ENCODE measurements around the gene ZNF341.

Gene ZNF341

DNA sequence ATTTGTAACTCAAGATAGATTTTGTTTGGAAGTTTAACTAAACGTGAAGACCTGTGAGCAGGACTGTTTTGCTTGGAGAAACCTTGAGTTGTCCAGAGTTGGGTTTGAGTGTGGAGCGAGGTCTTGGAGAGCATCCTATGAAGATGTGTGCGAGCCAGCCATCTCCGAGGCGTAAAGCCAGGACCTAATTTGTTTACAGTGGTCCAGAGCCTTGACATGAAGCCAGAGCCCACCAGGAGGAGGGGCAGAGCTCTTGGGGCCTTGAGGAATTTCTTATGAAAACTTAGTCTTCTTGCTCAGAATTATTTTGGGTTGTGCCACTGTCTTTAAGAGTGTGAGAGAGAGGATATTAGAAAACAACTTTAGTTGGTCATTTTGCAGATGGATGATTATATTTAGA, 85.6 kb downstream of the ZNF341 start:
- Histone ChIP-seq H3K4me3 (ENCODE audit: insufficient read depth, low read depth, low read length, poor library complexity, severe bottlenecking) (no peak overlapping the region), H3K27ac (ENCODE audit: insufficient read depth, low read length, poor library complexity, severe bottlenecking) (no peak overlapping the region), H3K27me3 (replicated peaks; ENCODE audit: control insufficient read depth, insufficient read depth, low read length, poor library complexity, severe bottlenecking) (no peaks in the 10 kb centered on the region), H3K4me1 (ENCODE audit: control insufficient read depth, insufficient read depth, low read length, poor library complexity, severe bottlenecking) (peaks cover 13% of the 10 kb centered on the region), H3K36me3 (ENCODE audit: control insufficient read depth, insufficient read depth, low read length) (no peaks in the 10 kb centered on the region), H3K9me3 (ENCODE audit: control insufficient read depth, low read length) (no peaks in the 10 kb centered on the region)
- no peak for DNase-seq

GRCh38 chr20:33819456-33819855, 87.7 kb downstream of the ZNF341 start:
- peaks cover 9% of the 10 kb centered on the region for H3K4me1 ChIP-seq (ENCODE audit: control insufficient read depth, insufficient read depth, low read length, poor library complexity, severe bottlenecking)
- peaks cover 6% of the 10 kb centered on the region for H3K36me3 ChIP-seq (ENCODE audit: control insufficient read depth, insufficient read depth, low read length)
- H3K27ac ChIP-seq (ENCODE audit: insufficient read depth, low read length, poor library complexity, severe bottlenecking) = no peak overlapping the region
- H3K27me3 ChIP-seq (replicated peaks; ENCODE audit: control insufficient read depth, insufficient read depth, low read length, poor library complexity, severe bottlenecking) = no peaks in the 10 kb centered on the region
- no peak for DNase-seq
- H3K9me3 ChIP-seq (ENCODE audit: control insufficient read depth, low read length) = no peaks in the 10 kb centered on the region
- H3K4me3 ChIP-seq (ENCODE audit: insufficient read depth, low read depth, low read length, poor library complexity, severe bottlenecking) = no peak overlapping the region

GRCh38 chr20:33820362-33820761, 88.6 kb downstream of the ZNF341 start:
- no peak overlapping the region for H3K4me3 ChIP-seq (ENCODE audit: insufficient read depth, low read depth, low read length, poor library complexity, severe bottlenecking)
- H3K9me3 ChIP-seq (ENCODE audit: control insufficient read depth, low read length) = no peaks in the 10 kb centered on the region
- H3K27me3 ChIP-seq (replicated peaks; ENCODE audit: control insufficient read depth, insufficient read depth, low read length, poor library complexity, severe bottlenecking) = no peaks in the 10 kb centered on the region
- no peak overlapping the region for H3K27ac ChIP-seq (ENCODE audit: insufficient read depth, low read length, poor library complexity, severe bottlenecking)
- H3K4me1 ChIP-seq (ENCODE audit: control insufficient read depth, insufficient read depth, low read length, poor library complexity, severe bottlenecking) = peaks cover 7% of the 10 kb centered on the region
- peaks cover 6% of the 10 kb centered on the region for H3K36me3 ChIP-seq (ENCODE audit: control insufficient read depth, insufficient read depth, low read length)
- no peak for DNase-seq

DNA sequence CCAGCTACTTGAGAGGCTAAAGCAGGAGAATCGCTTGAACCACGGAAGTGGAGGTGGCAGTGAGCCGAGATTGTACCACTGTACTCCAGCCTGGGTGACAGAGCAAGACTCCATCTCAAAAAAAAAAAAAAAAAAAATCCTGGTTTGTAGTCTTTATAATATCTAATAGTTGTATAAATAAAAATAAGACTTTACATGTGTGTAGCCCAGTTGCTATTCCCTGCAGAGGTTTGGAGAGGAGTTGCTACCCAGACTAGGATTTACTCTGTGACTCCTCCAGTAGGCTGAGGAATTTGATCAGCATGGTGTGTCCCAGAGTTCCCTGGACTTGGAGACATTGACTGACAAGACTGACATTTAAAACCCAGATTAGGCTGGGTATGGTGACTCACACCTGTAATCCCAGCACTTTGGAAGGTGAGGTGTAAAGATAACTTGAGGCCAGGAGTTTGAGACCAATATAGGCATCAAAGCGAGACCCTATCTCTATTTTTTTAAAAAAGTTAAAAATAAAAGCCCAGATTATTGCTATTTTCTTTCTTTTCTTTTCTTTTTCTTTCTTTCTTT, 89.6 kb downstream of the ZNF341 start:
- peaks cover 7% of the 10 kb centered on the region for H3K4me1 ChIP-seq (ENCODE audit: control insufficient read depth, insufficient read depth, low read length, poor library complexity, severe bottlenecking)
- peaks cover 6% of the 10 kb centered on the region for H3K36me3 ChIP-seq (ENCODE audit: control insufficient read depth, insufficient read depth, low read length)
- H3K27me3 ChIP-seq (replicated peaks; ENCODE audit: control insufficient read depth, insufficient read depth, low read length, poor library complexity, severe bottlenecking) = no peaks in the 10 kb centered on the region
- no peak overlapping the region for H3K27ac ChIP-seq (ENCODE audit: insufficient read depth, low read length, poor library complexity, severe bottlenecking)
- no peaks in the 10 kb centered on the region for H3K9me3 ChIP-seq (ENCODE audit: control insufficient read depth, low read length)
- DNase-seq = no peak
- H3K4me3 ChIP-seq (ENCODE audit: insufficient read depth, low read depth, low read length, poor library complexity, severe bottlenecking) = no peak overlapping the region

DNA sequence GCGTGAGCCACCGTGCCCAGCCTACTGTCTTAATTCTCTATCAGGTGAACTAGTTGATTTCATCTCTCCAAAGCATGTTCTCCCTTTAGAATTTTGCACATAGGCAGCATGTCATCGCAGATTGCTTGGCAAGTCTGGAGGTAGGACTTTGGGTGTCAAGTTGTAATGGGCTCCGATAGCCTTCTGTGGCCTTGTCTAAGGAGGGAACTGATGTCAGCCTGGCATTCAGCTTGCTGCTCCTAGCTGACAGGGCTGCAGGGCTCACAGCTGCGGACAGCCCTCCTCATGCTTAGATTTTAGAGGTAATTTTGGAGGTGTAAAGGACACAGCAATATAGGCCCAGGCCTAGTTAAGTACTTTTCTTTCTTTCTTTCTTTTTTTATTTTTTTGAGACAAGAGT, 90.6 kb downstream of the ZNF341 start:
- Histone ChIP-seq H3K4me3 (ENCODE audit: insufficient read depth, low read depth, low read length, poor library complexity, severe bottlenecking) (no peak overlapping the region), H3K27ac (ENCODE audit: insufficient read depth, low read length, poor library complexity, severe bottlenecking) (no peak overlapping the region), H3K27me3 (replicated peaks; ENCODE audit: control insufficient read depth, insufficient read depth, low read length, poor library complexity, severe bottlenecking) (no peaks in the 10 kb centered on the region), H3K9me3 (ENCODE audit: control insufficient read depth, low read length) (no peaks in the 10 kb centered on the region), H3K36me3 (ENCODE audit: control insufficient read depth, insufficient read depth, low read length) (peaks cover 9% of the 10 kb centered on the region), H3K4me1 (ENCODE audit: control insufficient read depth, insufficient read depth, low read length, poor library complexity, severe bottlenecking) (peaks cover 7% of the 10 kb centered on the region)
- DNase-seq = no peak

DNA sequence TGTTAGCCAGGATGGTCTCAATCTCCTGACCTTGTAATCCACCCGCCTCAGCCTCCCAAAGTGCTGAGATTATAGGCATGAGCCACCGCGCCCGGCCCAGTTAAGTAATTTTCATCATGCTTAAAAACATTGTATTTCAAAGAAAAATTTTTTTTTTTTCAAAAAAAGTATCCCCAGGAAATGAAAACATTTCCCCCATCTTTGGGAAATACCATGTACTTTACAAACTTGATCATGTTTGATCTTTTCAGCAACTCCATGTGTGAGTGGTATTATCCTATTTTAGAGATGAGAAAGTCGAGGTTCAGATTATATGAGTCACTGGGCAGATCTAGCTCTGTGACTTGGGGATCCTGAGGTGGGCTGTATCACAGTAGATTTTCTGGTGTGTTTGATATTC, 91.2 kb downstream of the ZNF341 start:
- DNase-seq = no peak
- Histone ChIP-seq H3K9me3 (ENCODE audit: control insufficient read depth, low read length) (no peaks in the 10 kb centered on the region), H3K4me3 (ENCODE audit: insufficient read depth, low read depth, low read length, poor library complexity, severe bottlenecking) (no peak overlapping the region), H3K36me3 (ENCODE audit: control insufficient read depth, insufficient read depth, low read length) (peaks cover 9% of the 10 kb centered on the region), H3K27ac (ENCODE audit: insufficient read depth, low read length, poor library complexity, severe bottlenecking) (no peak overlapping the region), H3K4me1 (ENCODE audit: control insufficient read depth, insufficient read depth, low read length, poor library complexity, severe bottlenecking) (peaks cover 7% of the 10 kb centered on the region), H3K27me3 (replicated peaks; ENCODE audit: control insufficient read depth, insufficient read depth, low read length, poor library complexity, severe bottlenecking) (no peaks in the 10 kb centered on the region)

- Histone ChIP-seq H3K27ac (ENCODE audit: insufficient read depth, low read length, poor library complexity, severe bottlenecking) (no peak overlapping the region), H3K4me1 (ENCODE audit: control insufficient read depth, insufficient read depth, low read length, poor library complexity, severe bottlenecking) (peaks cover 7% of the 10 kb centered on the region), H3K27me3 (replicated peaks; ENCODE audit: control insufficient read depth, insufficient read depth, low read length, poor library complexity, severe bottlenecking) (no peaks in the 10 kb centered on the region), H3K9me3 (ENCODE audit: control insufficient read depth, low read length) (no peaks in the 10 kb centered on the region), H3K36me3 (ENCODE audit: control insufficient read depth, insufficient read depth, low read length) (peaks cover 9% of the 10 kb centered on the region), H3K4me3 (ENCODE audit: insufficient read depth, low read depth, low read length, poor library complexity, severe bottlenecking) (no peak overlapping the region)
- DNase-seq = no peak
These were observed 93.1 kb downstream of the ZNF341 start for GRCh38 chr20:33824852-33825251.

DNA sequence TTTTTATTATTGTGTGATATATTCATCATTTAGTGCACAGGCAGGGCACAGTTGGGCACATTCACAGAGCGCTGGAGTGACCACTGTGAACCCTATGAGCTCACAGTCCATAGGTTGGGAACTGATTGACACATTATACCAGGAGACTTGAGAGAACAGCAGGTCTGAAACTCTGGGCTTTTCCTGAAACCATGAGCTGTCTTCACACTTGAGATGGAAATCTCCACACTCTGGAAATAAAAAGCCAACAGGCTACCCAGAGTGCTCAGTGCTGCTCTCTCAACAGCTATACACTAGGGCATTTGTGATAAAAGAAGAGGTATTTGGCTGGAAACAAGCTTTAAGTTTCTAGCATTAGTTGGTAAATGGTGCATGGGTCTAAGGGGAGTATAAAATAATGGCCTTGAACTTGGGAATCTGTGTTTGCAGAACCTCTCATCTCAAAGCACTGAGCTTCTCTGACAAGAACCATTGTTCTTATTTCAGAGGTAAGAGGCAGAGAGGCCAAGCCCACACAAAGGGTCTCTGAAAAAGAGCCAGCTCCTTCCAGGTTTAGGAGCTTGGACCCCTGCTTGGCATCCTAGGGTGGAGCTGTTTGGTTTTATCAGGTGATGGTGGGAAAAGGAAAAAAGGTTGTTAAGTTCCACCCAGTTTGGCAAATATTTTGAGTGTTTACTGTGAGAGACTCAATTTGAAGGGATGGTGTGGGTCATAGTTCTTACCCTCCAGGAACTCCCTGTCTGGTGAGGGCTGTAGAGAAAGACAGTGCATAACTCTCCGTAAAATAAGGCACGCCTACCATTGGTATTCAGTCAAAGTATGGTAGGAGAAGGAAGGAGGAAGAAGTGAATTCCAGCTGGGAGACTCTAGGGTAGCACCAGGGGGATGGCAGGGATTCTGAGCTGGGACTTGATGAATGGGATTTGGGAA, 93.8 kb downstream of the ZNF341 start:
- no peak for DNase-seq
- no peaks in the 10 kb centered on the region for H3K9me3 ChIP-seq (ENCODE audit: control insufficient read depth, low read length)
- H3K4me1 ChIP-seq (ENCODE audit: control insufficient read depth, insufficient read depth, low read length, poor library complexity, severe bottlenecking) = peaks cover 7% of the 10 kb centered on the region

DNA sequence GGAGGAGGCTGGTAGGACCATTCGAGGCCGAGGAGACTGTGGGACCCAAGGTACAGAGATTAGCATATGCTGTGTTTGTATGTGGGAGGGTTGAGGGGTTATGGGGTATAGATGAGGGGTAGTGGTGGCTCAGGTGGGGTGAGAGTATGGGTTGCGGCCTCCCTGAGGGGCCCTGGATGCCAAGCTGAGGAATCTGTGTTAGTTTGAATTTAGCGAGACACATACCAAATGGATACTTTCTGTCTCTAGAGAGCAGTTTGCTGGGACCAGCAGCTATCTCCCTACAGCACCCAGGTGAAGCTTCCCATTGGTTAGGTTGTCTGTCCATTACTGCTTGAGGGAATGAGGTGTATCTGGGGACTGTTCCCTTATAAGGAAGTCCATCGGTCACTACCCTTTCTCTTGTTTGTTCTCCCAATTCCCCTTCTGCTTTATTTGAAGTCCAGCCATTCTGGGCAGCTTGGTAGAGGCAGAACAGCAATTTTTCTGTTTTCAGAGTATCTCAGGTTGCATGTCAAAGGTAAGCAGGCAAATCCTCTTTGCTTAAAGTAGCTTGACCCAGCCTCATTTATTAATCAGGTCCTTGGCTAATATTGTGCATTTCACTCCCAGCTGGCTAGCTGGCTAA, 94.6 kb downstream of the ZNF341 start:
- Histone ChIP-seq H3K27me3 (replicated peaks; ENCODE audit: control insufficient read depth, insufficient read depth, low read length, poor library complexity, severe bottlenecking) (no peaks in the 10 kb centered on the region), H3K4me3 (ENCODE audit: insufficient read depth, low read depth, low read length, poor library complexity, severe bottlenecking) (no peak overlapping the region), H3K4me1 (ENCODE audit: control insufficient read depth, insufficient read depth, low read length, poor library complexity, severe bottlenecking) (peaks cover 7% of the 10 kb centered on the region), H3K36me3 (ENCODE audit: control insufficient read depth, insufficient read depth, low read length) (peaks cover 9% of the 10 kb centered on the region), H3K9me3 (ENCODE audit: control insufficient read depth, low read length) (no peaks in the 10 kb centered on the region), H3K27ac (ENCODE audit: insufficient read depth, low read length, poor library complexity, severe bottlenecking) (no peak overlapping the region)
- DNase-seq = no peak

More for the DNA sequence above, 93.8 kb downstream of the ZNF341 start:
- Histone ChIP-seq H3K27me3 (replicated peaks; ENCODE audit: control insufficient read depth, insufficient read depth, low read length, poor library complexity, severe bottlenecking) (no peaks in the 10 kb centered on the region), H3K4me3 (ENCODE audit: insufficient read depth, low read depth, low read length, poor library complexity, severe bottlenecking) (no peak overlapping the region), H3K27ac (ENCODE audit: insufficient read depth, low read length, poor library complexity, severe bottlenecking) (no peak overlapping the region), H3K36me3 (ENCODE audit: control insufficient read depth, insufficient read depth, low read length) (peaks cover 9% of the 10 kb centered on the region)

GRCh38 chr20:33827109-33827508, 95.3 kb downstream of the ZNF341 start:
- Histone ChIP-seq H3K36me3 (ENCODE audit: control insufficient read depth, insufficient read depth, low read length) (peaks cover 9% of the 10 kb centered on the region), H3K4me3 (ENCODE audit: insufficient read depth, low read depth, low read length, poor library complexity, severe bottlenecking) (no peak overlapping the region), H3K27ac (ENCODE audit: insufficient read depth, low read length, poor library complexity, severe bottlenecking) (no peak overlapping the region)

More at GRCh38 chr20:33827109-33827508, 95.3 kb downstream of the ZNF341 start:
- Histone ChIP-seq H3K27me3 (replicated peaks; ENCODE audit: control insufficient read depth, insufficient read depth, low read length, poor library complexity, severe bottlenecking) (no peaks in the 10 kb centered on the region), H3K4me1 (ENCODE audit: control insufficient read depth, insufficient read depth, low read length, poor library complexity, severe bottlenecking) (peaks cover 7% of the 10 kb centered on the region), H3K9me3 (ENCODE audit: control insufficient read depth, low read length) (no peaks in the 10 kb centered on the region)
- DNase-seq = no peak

Data from effector memory CD4-positive, alpha-beta T cell (primary cell).